ENCODE measurements around the gene FOXL2. TPM values are rescaled to one million over a fixed set of nuclear protein-coding genes. Genes with fewer than 3 reads are reported as not detected.

The FOXL2 gene
- total RNA-seq, 4 donors from 2014 or later, result 0.19 TPM; not detected in 3

DNA sequence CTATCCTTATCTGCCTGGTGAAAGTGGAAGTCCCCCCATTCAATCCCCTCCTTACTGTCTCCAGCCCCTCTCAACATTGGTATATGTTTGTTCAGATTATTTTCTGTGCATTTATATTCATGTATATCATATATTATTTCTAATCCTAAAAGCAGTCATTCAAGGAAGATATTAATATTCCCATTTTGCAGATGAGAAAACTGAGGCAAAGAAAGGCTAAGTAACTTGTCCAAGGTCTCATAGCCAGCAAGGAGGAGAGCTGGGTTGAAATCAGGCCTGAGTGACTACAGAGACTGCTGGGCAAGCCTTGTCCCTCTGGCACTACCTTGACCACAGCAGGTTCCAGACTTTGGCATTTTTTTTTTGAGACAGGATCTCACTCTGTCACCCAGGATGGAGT lies 29.1 kb upstream of the FOXL2 start:
- H3K27ac ChIP-seq, result no peak overlapping the region

GRCh38 chr3:138975351-138975750 lies 28.4 kb upstream of the FOXL2 start:
- 73 to 76% methylated on average over 4 to 7 of the region's 8 CpGs for WGBS, 2 donors
- intact Hi-C loops (cut with DNase I), result no loop called here
- Histone ChIP-seq H3K9me3 (no peaks in the 10 kb centered on the region), H3K36me3 (no peaks in the 10 kb centered on the region), H3K27ac (no peak overlapping the region), H3K4me1 (no peaks in the 10 kb centered on the region), H3K27me3 (peaks cover 0 to 19% (median 0%) of the 10 kb centered on the region in 4 donors), H3K4me3 (no peak overlapping the region)
- no peak for DNase-seq
- TF ChIP-seq CTCF (IDR thresholded peaks at IDR 0.05) (no peak), POLR2A (IDR thresholded peaks at IDR 0.05) (no peak)

More for the DNA sequence above, 29.1 kb upstream of the FOXL2 start:
- intact Hi-C loops (cut with DNase I), result no loop called here
- Histone ChIP-seq H3K36me3 (no peaks in the 10 kb centered on the region), H3K4me3 (no peak overlapping the region), H3K9me3 (no peaks in the 10 kb centered on the region), H3K4me1 (no peaks in the 10 kb centered on the region), H3K27me3 (peaks cover 0 to 12% (median 0%) of the 10 kb centered on the region in 4 donors)
- no peak for DNase-seq
- TF ChIP-seq POLR2A (IDR thresholded peaks at IDR 0.05) (no peak), CTCF (IDR thresholded peaks at IDR 0.05) (no peak)

- Histone ChIP-seq H3K36me3 (no peaks in the 10 kb centered on the region), H3K27me3 (peaks cover 0 to 27% (median 0%) of the 10 kb centered on the region in 4 donors), H3K4me3 (no peak overlapping the region), H3K9me3 (no peaks in the 10 kb centered on the region), H3K27ac (no peak overlapping the region), H3K4me1 (no peaks in the 10 kb centered on the region)
- intact Hi-C loops (cut with DNase I), result no loop called here
- no peak for DNase-seq
- WGBS, 2 donors, result 75 to 95% methylated on average over 4 of the region's 5 CpGs
- no peak for TF ChIP-seq CTCF (IDR thresholded peaks at IDR 0.05)
- TF ChIP-seq POLR2A (IDR thresholded peaks at IDR 0.05), result no peak
Measured at GRCh38 chr3:138974462-138974861, 27.5 kb upstream of the FOXL2 start.

- TF ChIP-seq CTCF (IDR thresholded peaks at IDR 0.05), result no peak
- TF ChIP-seq POLR2A (IDR thresholded peaks at IDR 0.05), result no peak
- H3K4me3 ChIP-seq, result no peak overlapping the region
- H3K36me3 ChIP-seq, result no peaks in the 10 kb centered on the region
- no peaks in the 10 kb centered on the region for H3K4me1 ChIP-seq
- H3K9me3 ChIP-seq, result no peaks in the 10 kb centered on the region
- H3K27ac ChIP-seq, result no peak overlapping the region
- intact Hi-C loops (cut with DNase I), result no loop called here
- 72 to 85% methylated on average over 3 to 5 of the region's 5 CpGs for WGBS, 2 donors
- peaks cover 0 to 27% (median 0%) of the 10 kb centered on the region in 4 donors for H3K27me3 ChIP-seq
- DNase-seq, result no peak
Measured at GRCh38 chr3:138972941-138973340, 26.0 kb upstream of the FOXL2 start.

DNA sequence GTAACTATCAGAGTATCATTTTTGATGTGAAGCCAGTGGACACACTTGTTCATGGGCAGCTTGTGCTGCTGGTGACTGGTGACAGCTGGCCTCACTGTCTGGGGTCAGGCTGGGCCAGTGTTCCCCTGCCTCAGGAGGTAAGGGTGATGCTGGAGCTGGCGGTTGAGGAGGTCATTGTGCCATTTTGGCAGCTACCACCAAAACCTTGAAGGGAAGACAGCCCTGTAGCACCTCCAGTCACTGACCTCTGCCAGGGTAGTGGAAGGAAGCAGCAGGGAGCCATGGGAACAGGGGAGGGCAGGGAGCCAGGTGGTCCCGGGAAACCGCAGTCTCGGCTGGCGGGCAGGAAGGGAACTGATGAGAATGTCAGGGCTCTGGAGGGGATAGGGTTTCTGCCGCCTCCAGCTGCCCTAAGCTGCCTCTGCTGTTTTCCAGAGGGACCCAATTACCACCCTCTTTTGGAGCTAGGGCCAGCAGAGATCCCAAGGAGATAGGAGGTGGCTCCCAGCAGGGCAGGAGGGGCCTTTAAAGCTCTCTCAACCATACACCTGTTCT lies 24.9 kb upstream of the FOXL2 start:
- no peak for TF ChIP-seq CTCF (IDR thresholded peaks at IDR 0.05)
- TF ChIP-seq POLR2A (IDR thresholded peaks at IDR 0.05), result no peak
- H3K4me3 ChIP-seq, result no peak overlapping the region
- 47 to 69% methylated on average over 3 to 4 of the region's 6 CpGs for WGBS, 2 donors
- no peaks in the 10 kb centered on the region for H3K36me3 ChIP-seq
- H3K4me1 ChIP-seq, result no peaks in the 10 kb centered on the region
- intact Hi-C loops (cut with DNase I), result no loop called here
- H3K9me3 ChIP-seq, result no peaks in the 10 kb centered on the region
- no peak for DNase-seq
- no peak overlapping the region for H3K27ac ChIP-seq
- H3K27me3 ChIP-seq, result peaks cover 0 to 27% (median 0%) of the 10 kb centered on the region in 4 donors
